Measurements from ENCODE around the gene SRSF1.
"Not testable (repeated sequence)": the region's sequence is repeated elsewhere in the genome, so short reads cannot be mapped to it uniquely, and the experiment has no call there.

Gene SRSF1

DNA sequence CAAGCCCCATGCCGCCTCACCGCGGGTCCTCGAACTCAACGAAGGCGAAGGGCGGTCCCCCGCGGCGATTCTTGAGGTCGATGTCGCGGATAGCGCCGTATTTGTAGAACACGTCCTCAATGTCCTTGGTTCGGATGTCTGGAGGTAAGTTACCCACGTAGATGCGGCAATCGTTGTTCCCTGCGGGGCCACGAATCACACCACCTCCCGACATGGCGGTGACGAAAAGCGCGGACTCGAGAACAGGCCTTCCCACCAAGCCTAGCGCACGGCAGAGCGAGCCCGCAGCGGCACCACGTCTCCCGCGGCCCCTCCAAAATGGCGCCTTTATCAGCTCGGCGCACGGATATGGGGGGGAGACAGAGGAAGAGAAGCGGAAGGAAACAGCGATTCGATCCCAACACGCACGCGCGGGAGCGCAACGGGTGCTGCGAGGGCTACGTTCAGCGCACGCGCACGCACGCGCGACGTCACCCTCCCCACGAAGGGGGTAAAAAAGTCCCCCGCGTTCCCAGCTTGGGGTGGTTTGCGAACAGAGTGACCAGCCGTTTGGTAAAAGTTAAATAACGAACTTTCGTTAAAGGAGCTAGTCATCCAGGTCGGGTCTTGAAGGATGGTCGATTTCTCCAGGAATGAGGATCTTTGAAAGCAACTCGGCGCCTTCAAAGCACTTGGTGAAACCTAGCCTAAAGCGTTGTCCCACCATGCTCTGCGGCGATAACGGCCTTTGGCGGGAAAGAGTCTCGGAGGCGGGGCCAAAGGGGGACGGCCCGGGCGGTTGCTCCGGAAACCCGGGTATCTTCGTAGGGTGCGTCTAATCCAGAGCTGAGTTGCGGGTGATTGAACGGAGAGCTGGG is at the start of gene SRSF1:
Gene SRSF1, minus strand, starts transcription at position 323 of the 857 bp plus-strand sequence. Its CDS starts 109 bp downstream, at position 214.
- peak; percentile 98 for FAIRE-seq
- DNase-seq (ENCODE audit: insufficient read length, low spot score): peak; percentile 99

DNA sequence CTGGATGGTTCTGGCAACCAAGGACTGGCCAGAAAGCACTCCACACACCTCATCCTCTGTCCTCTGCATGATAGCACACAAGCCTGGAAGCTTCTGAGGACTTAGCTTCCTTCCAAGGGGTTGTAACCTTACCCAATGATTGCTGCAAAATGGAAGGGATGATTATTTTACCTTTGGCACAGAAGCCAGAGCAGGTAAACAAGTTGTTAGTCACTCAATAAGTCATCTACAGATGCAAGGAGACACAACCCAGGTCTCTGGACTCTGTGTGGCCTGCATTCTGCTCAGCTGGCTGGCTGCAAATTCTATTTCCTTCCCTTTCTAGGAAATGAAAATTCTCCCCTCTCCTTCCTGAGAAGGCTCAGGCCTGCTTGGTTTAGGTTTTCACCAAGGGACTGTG is 49.4 kb upstream of the SRSF1 start:
- no peak for FAIRE-seq
- no peak for DNase-seq (ENCODE audit: insufficient read length, low spot score)

DNA sequence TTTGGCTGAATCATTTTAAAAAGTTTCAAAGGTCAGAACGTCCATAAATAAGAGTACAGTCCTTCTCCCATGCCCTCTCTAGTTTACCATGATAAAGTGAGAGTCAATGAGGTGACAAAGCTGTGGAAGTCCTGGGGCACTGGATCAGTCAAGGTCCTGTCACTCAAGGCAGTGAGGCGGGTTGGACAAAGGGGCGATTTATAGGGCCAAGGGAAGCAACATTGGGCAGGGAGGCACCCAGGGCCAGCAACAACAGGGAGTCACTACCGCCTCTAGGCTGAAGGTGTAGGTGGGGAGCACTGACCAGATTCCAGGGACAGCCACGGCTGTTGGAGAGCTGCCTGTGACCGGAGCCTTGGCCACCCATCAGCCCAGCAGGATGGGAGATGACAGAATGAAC is 47.6 kb upstream of the SRSF1 start:
- DNase-seq (ENCODE audit: insufficient read length, low spot score) (no peak), FAIRE-seq (no peak)

DNA sequence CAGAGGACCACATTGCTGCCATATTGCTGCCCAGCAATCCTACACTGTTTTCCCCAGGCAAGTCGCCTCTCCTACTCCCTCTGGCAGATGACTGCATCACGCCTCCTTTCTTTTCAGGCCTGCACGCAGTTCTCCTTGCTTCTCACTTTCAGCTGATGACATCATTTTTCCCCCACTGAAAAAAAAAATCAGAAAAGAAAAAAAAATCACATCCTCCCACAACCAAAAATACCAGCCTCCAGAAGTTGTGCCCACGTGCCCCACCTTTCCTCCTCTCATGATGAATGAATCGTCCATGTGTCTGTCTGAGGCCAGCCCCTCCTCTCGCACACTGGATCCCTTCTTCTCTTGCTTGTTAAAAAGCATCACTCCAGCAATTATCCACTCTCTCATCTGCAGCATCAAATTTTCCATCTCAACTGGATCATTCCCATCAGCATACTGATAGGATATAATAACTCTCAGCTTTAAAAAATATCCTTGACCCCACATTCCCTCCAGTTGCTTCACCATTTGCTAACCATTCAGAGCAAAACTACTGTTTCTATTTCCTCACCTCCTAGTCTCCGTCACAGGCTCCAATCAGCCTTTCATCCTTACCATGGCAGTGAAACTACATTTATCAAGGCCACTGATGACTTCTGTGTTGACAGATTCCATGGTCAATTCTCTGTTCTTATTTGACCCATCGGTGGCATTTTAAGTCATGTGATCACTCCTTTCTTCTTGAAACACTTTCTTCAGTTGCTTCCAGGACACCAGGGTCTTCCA is 46.1 kb upstream of the SRSF1 start:
- DNase-seq (ENCODE audit: insufficient read length, low spot score) (no peak), FAIRE-seq (peak; percentile 65)

DNA sequence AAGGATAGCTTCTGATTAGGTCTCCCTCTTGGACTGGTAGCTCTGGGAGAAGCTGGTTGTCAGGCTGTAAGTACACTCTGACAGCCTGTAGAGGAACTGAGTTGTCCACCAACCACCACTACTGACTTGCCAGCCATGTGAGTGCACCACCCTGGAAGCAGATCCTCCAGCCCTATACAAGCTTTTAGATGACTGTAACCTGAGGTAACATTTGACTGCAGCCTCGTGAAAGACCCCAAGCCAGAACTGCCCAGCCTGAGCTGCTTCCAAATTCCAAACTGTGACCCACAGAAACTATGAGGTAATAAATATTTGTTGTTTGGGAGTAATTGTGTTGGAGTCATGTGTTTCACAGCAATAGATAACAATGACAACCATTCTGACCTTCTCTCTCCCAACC is 45.4 kb upstream of the SRSF1 start:
- DNase-seq (ENCODE audit: insufficient read length, low spot score): no peak
- peak; percentile 40 for FAIRE-seq

- FAIRE-seq: no peak
- DNase-seq (ENCODE audit: insufficient read length, low spot score): no peak
Observed at GRCh38 chr17:58051468-58051867, 44.4 kb upstream of the SRSF1 start.

DNA sequence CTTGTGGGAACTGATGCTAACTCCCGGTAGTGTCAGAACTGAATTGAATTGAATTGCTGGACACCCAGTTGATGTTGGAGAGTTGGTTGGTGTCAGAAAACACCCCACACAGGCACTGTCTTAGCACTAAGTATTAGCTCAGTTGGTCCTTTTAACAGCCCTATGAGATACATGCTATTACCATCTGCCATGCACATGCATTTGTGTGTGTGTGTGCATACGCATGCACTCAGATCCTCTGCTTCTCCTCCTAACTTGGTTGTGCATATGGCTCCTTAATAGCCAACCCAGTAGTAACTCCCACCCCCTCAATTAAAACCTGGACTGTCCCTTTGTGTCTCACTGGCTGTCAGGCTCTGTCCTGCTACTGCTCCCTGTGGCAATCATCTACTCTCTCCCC is 43.9 kb upstream of the SRSF1 start:
- DNase-seq (ENCODE audit: insufficient read length, low spot score) (no peak), FAIRE-seq (peak; percentile 80)

DNA sequence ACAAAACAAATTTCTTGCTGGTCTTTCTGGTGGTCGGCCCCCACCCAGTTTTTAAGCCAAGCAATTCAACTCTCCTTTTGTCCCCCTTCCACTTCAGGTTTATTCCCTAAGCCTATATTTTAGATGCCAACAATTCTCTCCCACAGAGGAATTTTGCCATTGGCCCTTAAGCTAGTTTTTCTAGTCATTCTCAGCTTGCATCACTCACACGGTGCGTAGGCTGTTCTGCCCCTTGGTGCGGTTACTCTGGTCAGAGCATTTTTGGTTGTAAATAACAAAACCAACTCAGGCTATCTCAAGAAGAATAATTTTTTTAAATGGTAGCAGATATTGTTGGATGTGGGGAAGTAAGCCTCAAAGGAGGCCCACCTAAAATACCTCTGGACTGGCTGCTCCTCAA is 42.5 kb upstream of the SRSF1 start:
- DNase-seq (ENCODE audit: insufficient read length, low spot score) (no peak), FAIRE-seq (no peak)

DNA sequence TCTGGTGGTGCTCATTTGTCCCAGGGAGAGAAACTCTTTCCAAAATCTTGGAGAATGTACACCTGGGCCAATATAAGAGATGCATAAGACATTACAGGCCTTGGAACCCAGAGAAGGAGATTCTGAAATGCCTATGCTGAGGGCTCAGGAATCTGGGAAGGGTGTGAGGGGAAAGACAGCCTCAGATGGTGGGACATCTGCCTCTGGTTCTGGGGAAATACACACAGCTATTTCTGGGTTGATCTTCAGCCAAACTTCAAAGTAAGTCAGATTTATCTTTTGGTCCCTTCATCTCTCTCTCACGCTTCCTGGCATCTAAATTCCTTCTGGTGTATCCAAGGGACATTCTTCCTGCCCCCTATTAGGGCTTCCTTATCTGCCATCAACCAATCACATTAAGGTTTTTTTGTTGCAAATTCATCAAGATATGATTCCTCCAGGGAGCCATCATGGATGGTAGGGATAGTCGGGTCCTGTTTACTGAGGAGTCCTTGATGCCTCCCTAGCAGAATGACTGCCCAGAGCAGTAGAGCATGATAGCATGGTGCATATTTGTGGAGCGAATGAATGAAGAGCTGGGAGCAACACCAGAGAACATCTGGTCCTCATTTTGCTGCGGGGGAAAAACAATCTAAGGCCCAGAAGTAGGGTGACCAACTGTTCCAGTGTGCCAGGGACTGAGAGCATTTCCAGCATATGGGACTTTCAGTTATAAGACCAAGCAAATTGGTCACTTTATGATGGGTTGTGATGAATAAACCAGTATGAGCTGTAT is 40.5 kb upstream of the SRSF1 start:
- FAIRE-seq: no peak

GRCh38 chr17:58046239-58047094 is 39.4 kb upstream of the SRSF1 start:
- FAIRE-seq (no peak), DNase-seq (ENCODE audit: insufficient read length, low spot score) (no peak)

More for the DNA sequence above, 40.5 kb upstream of the SRSF1 start:
- no peak for DNase-seq (ENCODE audit: insufficient read length, low spot score)

DNA sequence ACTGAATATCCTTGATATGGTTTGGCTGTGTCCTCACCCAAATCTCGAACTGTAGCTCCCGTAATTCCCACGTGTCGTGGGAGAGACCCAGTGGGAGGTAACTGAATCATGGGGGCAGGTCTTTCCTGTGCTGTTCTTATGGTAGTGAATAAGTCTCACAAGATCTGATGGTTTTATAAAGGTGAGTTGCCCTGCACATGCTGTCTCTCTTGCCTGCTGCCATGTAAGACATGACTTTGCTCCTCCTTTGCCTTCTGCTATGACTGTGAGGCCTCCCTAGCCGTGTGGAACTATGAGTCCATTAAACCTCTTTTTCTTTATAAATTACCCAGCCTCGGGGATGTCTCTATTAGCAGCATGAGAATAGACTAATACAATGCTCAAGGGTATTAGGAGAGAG is 37.2 kb upstream of the SRSF1 start:
- not testable (repeated sequence) for FAIRE-seq; DNase-seq (ENCODE audit: insufficient read length, low spot score)

DNA sequence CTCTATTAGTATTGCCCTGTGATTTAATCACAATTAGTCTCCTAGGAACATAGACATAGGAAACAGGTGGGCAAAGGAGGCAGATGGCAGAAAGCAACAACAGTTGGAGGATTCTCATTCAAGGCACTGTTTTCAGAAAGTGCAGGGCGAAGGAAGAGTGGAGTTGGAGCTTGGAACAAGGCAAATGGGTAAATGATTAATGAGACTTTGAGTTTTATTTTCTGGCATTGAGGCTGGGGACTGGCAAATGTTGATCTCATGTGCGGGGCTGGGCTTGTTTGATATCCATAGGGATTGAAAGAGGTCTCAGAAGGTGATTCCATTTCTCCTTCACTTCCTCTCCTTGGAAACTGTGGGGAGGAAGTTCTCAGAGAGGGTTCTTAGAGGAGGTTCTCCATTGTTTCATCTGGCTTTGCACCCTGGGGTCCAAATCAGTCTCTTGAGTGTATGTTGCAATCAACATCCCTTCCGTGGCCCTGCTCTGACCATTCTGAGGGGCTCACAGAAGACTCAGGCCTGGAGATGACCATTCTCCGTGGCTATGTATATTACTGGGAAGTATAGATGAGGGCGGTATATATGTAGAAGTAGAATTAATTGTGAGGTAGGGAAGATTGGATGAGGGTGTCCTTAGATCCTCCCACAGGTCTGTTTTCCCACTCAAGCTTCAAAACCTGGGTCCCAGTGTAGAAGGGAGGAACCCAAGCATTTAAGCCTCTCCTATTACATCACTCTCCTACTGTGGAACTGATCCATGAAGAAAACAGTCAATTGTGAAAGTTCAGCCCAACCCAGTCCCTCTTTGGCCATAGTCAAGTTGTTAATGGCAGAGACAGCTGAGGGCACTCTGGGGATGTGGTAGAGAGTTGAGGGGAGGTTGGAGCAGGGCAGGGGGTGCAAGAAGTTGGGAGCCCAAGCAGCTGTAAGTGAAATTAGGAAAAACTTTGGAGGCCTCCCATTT is 36.5 kb upstream of the SRSF1 start:
- FAIRE-seq (no peak), DNase-seq (ENCODE audit: insufficient read length, low spot score) (no peak)

- DNase-seq (ENCODE audit: insufficient read length, low spot score): no peak
- peak; percentile 68 for FAIRE-seq
Observed at GRCh38 chr17:58041161-58041560, 34.1 kb upstream of the SRSF1 start.

- peak; percentile 73 for FAIRE-seq
- DNase-seq (ENCODE audit: insufficient read length, low spot score): no peak
Observed at GRCh38 chr17:58040386-58040785, 33.3 kb upstream of the SRSF1 start.

GRCh38 chr17:58039975-58040374 is 32.9 kb upstream of the SRSF1 start:
- no peak for FAIRE-seq

DNA sequence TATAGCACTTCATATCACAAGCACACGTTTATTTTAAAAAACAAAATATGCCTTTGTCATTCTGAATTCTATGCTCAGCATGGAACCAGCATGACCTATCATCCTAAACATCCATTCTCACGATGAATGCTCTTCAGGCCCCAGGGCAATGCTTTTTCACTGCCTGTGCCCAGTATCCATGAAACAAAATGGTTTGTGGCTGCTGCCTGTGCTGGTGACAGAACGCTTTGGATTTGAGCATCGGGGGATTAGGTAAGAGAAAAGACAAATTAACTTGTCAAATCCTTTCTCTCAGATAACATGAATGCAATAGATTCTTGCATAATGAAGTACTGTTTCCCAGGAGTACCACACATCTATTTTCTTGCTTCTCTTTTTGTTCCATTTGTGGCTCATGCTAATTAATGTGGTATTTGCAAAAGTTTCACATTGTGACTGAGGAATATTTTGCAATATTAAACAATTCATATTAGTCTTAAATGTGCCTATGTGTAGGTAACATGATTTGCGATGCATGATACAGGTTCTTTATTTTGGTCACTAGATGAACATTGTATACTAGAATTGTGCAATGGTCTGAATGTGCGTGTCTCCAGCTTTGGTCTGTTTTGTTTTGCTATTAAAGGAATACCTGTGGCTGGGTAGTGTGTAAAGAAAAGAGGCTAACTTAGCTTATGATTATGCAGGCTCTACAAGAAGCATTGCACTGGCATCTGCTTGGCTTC is 25.8 kb upstream of the SRSF1 start:
- FAIRE-seq (peak; percentile 62), DNase-seq (ENCODE audit: insufficient read length, low spot score) (no peak)

More at GRCh38 chr17:58039975-58040374, 32.9 kb upstream of the SRSF1 start:
- no peak for DNase-seq (ENCODE audit: insufficient read length, low spot score)

GRCh38 chr17:58028578-58028977 is 21.5 kb upstream of the SRSF1 start:
- FAIRE-seq (no peak), DNase-seq (ENCODE audit: insufficient read length, low spot score) (no peak)

- FAIRE-seq: no peak
- no peak for DNase-seq (ENCODE audit: insufficient read length, low spot score)
Observed at GRCh38 chr17:58020401-58020800, 13.4 kb upstream of the SRSF1 start.

All from HTR-8/SVneo (cell line).